Nephron progenitor cell (in vitro differentiated cells): ENCODE results near the gene PLEKHG7.

Experiments used
- DNase-seq: peaks from one replicate; pipeline ENCODE4 v3.0.0; 2021
- H3K27ac Mint-ChIP-seq: 2 replicates; pipeline ENCODE4 v1.8.0; 2021; ENCODE audit warnings: mild to moderate bottlenecking, moderate library complexity, mixed read lengths
- H3K27me3 Mint-ChIP-seq: 2 replicates; pipeline ENCODE4 v1.8.0; 2021; ENCODE audit warnings: mild to moderate bottlenecking, low read depth, mixed read lengths; ENCODE audit not compliant: poor library complexity
- H3K36me3 Mint-ChIP-seq: 2 replicates; pipeline ENCODE4 v1.8.0; 2021; ENCODE audit warnings: low read depth, mixed read lengths
- H3K4me1 Mint-ChIP-seq: 2 replicates; pipeline ENCODE4 v1.8.0; 2021; ENCODE audit warnings: mixed read lengths
- H3K4me3 Mint-ChIP-seq: 2 replicates; pipeline ENCODE4 v1.8.0; 2021; ENCODE audit warnings: mild to moderate bottlenecking, moderate library complexity, mixed read lengths
- H3K9me3 Mint-ChIP-seq: 2 replicates; pipeline ENCODE4 v1.8.0; 2021; ENCODE audit warnings: mild to moderate bottlenecking, moderate library complexity, mixed read lengths
- CTCF ChIP-seq: fragments of 200-600 bp; sonication (generic); IDR thresholded peaks from 2 replicates; pipeline ENCODE4 v1.5.0; 2021; ENCODE audit warnings: antibody characterized with exemption

Gene PLEKHG7

GRCh38 chr12:92717202-92717601, 14.4 kb downstream of the PLEKHG7 start:
- peaks cover 7% of the 10 kb centered on the region for H3K36me3 Mint-ChIP-seq
- TF ChIP-seq CTCF = no peak
- no peak overlapping the region for H3K4me3 Mint-ChIP-seq
- H3K4me1 Mint-ChIP-seq = no peaks in the 10 kb centered on the region
- peaks cover 4% of the 10 kb centered on the region for H3K27me3 Mint-ChIP-seq
- peaks cover 22% of the 10 kb centered on the region for H3K9me3 Mint-ChIP-seq
- no peak for DNase-seq
- no peak overlapping the region for H3K27ac Mint-ChIP-seq

GRCh38 chr12:92718483-92718990, 15.7 kb downstream of the PLEKHG7 start:
- H3K27ac Mint-ChIP-seq = no peak overlapping the region
- TF ChIP-seq CTCF = no peak
- DNase-seq = no peak
- no peaks in the 10 kb centered on the region for H3K4me1 Mint-ChIP-seq
- H3K9me3 Mint-ChIP-seq = peaks cover 18% of the 10 kb centered on the region
- no peak overlapping the region for H3K4me3 Mint-ChIP-seq
- H3K36me3 Mint-ChIP-seq = peaks cover 5% of the 10 kb centered on the region
- H3K27me3 Mint-ChIP-seq = peaks cover 1% of the 10 kb centered on the region

- Mint-ChIP-seq H3K36me3 (no peaks in the 10 kb centered on the region), H3K27ac (no peak overlapping the region), H3K4me1 (no peaks in the 10 kb centered on the region), H3K9me3 (peaks cover 14% of the 10 kb centered on the region), H3K4me3 (no peak overlapping the region), H3K27me3 (no peaks in the 10 kb centered on the region)
- no peak for TF ChIP-seq CTCF
- DNase-seq = no peak
These were observed 16.9 kb downstream of the PLEKHG7 start for GRCh38 chr12:92719674-92720073.

GRCh38 chr12:92721130-92721529, 18.3 kb downstream of the PLEKHG7 start:
- H3K9me3 Mint-ChIP-seq = peaks cover 14% of the 10 kb centered on the region
- no peak overlapping the region for H3K27ac Mint-ChIP-seq
- no peak for DNase-seq
- TF ChIP-seq CTCF = no peak
- H3K4me3 Mint-ChIP-seq = no peak overlapping the region
- H3K4me1 Mint-ChIP-seq = no peaks in the 10 kb centered on the region
- H3K27me3 Mint-ChIP-seq = no peaks in the 10 kb centered on the region
- H3K36me3 Mint-ChIP-seq = no peaks in the 10 kb centered on the region

- no peak for DNase-seq
- Mint-ChIP-seq H3K27ac (no peak overlapping the region), H3K9me3 (peaks cover 14% of the 10 kb centered on the region), H3K27me3 (no peaks in the 10 kb centered on the region), H3K36me3 (no peaks in the 10 kb centered on the region), H3K4me3 (no peak overlapping the region), H3K4me1 (no peaks in the 10 kb centered on the region)
- no peak for TF ChIP-seq CTCF
These were observed 18.9 kb downstream of the PLEKHG7 start for GRCh38 chr12:92721656-92722055.

- Mint-ChIP-seq H3K4me1 (no peaks in the 10 kb centered on the region), H3K27ac (no peak overlapping the region), H3K9me3 (peaks cover 14% of the 10 kb centered on the region), H3K27me3 (no peaks in the 10 kb centered on the region), H3K4me3 (no peak overlapping the region), H3K36me3 (no peaks in the 10 kb centered on the region)
- no peak for DNase-seq
- TF ChIP-seq CTCF = no peak
These were observed 20.1 kb downstream of the PLEKHG7 start for GRCh38 chr12:92722897-92723296.
